ENCODE measurements around the gene SYT2. TPM values are rescaled to one million over a fixed set of nuclear protein-coding genes. Genes with fewer than 3 reads are reported as not detected.
A peak's percentile ranks its signal among the peaks of the same experiment; 100 is the strongest.

Gene SYT2
- total RNA-seq, 6 donors from 2014 or later = 0.14 TPM; not detected in 5

DNA sequence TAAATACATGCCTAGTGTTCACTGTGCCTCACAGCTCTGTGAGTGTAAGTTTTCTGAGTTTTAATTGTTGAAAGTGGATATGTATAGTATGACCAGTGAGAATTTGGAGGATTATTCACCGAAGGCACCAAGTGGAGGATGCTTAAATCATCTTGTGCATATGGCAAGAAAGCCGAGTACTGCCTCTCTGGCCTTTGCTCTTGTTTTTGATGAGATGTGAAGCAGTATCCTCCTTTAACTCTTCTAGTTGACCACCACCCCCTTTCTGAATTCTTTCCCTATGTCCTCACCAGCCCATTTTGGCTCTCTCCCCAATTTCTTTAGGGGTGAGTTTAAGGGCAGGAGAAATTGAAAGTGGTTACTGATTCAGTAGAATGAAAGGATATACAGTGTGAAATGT lies 130.4 kb downstream of the SYT2 start:
- Histone ChIP-seq H3K27ac (peak overlapping the region in 1 of 4 donors; percentile 24), H3K4me1 (peaks cover 17 to 36% (median 28%) of the 10 kb centered on the region in 4 donors)

DNA sequence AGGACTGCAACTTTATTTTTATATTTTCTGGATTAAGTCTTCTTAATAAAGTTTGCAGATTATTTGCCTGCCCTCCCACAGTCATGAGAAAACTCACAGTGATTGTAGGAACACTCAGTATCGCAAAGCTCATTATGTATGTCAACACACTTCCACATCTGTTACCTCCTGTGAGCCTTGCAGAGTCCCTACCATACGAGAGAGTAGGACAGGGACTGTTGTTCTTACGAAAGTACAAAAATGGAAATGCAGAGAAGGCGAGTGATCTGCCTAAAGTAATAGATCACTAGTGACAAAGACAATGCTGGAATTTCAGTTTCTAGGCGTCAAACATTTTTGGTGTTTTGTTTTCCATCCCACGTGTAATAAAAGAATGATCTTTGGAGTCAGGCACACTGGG lies 131.7 kb downstream of the SYT2 start:
- 48 to 69% methylated on average over 6 of the region's 6 CpGs for WGBS, 2 donors
- no peak for ATAC-seq (ENCODE audit: low FRiP score in 2 of 2)
- no peak for DNase-seq
- peaks cover 3 to 40% (median 18%) of the 10 kb centered on the region in 4 donors for H3K36me3 ChIP-seq
- no peak overlapping the region for H3K4me3 ChIP-seq
- no peaks in the 10 kb centered on the region for H3K9me3 ChIP-seq
- peak overlapping the region in 2 of 4 donors; percentile 27 to 42 for H3K27ac ChIP-seq
- H3K27me3 ChIP-seq = no peaks in the 10 kb centered on the region
- peaks cover 17 to 36% (median 28%) of the 10 kb centered on the region in 4 donors for H3K4me1 ChIP-seq
- TF ChIP-seq CTCF (IDR thresholded peaks at IDR 0.05) (no peak), POLR2A (IDR thresholded peaks at IDR 0.05) (no peak), POLR2AphosphoS5 (IDR thresholded peaks at IDR 0.05) (no peak), EP300 (IDR thresholded peaks at IDR 0.05) (no peak)

More for the DNA sequence above, 130.4 kb downstream of the SYT2 start:
- Histone ChIP-seq H3K4me3 (no peak overlapping the region), H3K9me3 (no peaks in the 10 kb centered on the region), H3K36me3 (peaks cover 3 to 44% (median 19%) of the 10 kb centered on the region in 4 donors), H3K27me3 (no peaks in the 10 kb centered on the region)
- 83 to 88% methylated on average over 2 of the region's 2 CpGs for WGBS, 2 donors
- TF ChIP-seq EP300 (IDR thresholded peaks at IDR 0.05) (no peak), CTCF (IDR thresholded peaks at IDR 0.05) (no peak), POLR2A (IDR thresholded peaks at IDR 0.05) (no peak), POLR2AphosphoS5 (IDR thresholded peaks at IDR 0.05) (no peak)
- ATAC-seq (ENCODE audit: low FRiP score in 2 of 2) (peak in 1 of 2 donors; percentile 66), DNase-seq (no peak)

- DNase-seq (no peak), ATAC-seq (ENCODE audit: low FRiP score in 2 of 2) (no peak)
- Histone ChIP-seq H3K4me1 (peaks cover 17 to 36% (median 28%) of the 10 kb centered on the region in 4 donors), H3K27ac (peak overlapping the region in 2 of 4 donors; percentile 27 to 42), H3K27me3 (no peaks in the 10 kb centered on the region), H3K9me3 (no peaks in the 10 kb centered on the region), H3K36me3 (peaks cover 3 to 35% (median 18%) of the 10 kb centered on the region in 4 donors), H3K4me3 (no peak overlapping the region)
- WGBS, 2 donors = 55 to 59% methylated on average over 4 of the region's 4 CpGs
- no peak for TF ChIP-seq POLR2A (IDR thresholded peaks at IDR 0.05)
- no peak for TF ChIP-seq CTCF (IDR thresholded peaks at IDR 0.05)
- TF ChIP-seq EP300 (IDR thresholded peaks at IDR 0.05) = no peak
- TF ChIP-seq POLR2AphosphoS5 (IDR thresholded peaks at IDR 0.05) = no peak
Observed at GRCh38 chr1:202578001-202578504, 132.2 kb downstream of the SYT2 start.

DNA sequence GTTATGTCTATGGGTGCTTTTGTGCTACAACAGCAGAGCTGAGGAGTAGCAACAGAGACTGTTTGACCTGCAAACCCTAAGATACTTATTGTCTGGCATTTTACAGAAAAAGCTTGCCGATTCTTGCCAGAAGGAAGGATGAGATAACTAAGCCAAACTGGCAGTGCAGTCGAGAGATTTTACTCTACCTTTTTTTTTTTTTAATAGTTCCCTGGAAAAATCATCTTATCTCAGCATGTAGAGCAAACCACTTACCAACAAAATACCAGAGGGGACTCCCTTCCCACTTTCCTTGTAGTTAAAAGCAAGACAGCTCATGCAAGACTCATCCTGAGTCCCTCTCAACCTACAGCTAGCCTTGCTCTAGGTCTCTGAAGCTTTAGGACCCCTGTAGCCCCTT lies 132.9 kb downstream of the SYT2 start:
- TF ChIP-seq POLR2AphosphoS5 (IDR thresholded peaks at IDR 0.05) = no peak
- TF ChIP-seq EP300 (IDR thresholded peaks at IDR 0.05) = no peak
- no peak for TF ChIP-seq POLR2A (IDR thresholded peaks at IDR 0.05)
- TF ChIP-seq CTCF (IDR thresholded peaks at IDR 0.05) = no peak
- DNase-seq (no peak), ATAC-seq (ENCODE audit: low FRiP score in 2 of 2) (no peak)
- H3K9me3 ChIP-seq = no peaks in the 10 kb centered on the region
- H3K4me1 ChIP-seq = peaks cover 17 to 36% (median 28%) of the 10 kb centered on the region in 4 donors
- no peaks in the 10 kb centered on the region for H3K27me3 ChIP-seq
- peaks cover 3 to 38% (median 18%) of the 10 kb centered on the region in 4 donors for H3K36me3 ChIP-seq
- H3K4me3 ChIP-seq = no peak overlapping the region
- H3K27ac ChIP-seq = peak overlapping the region in 3 of 4 donors; percentile 5 to 65 (median 27)
- WGBS, 2 donors = 41 to 42% methylated on average over 2 of the region's 2 CpGs

DNA sequence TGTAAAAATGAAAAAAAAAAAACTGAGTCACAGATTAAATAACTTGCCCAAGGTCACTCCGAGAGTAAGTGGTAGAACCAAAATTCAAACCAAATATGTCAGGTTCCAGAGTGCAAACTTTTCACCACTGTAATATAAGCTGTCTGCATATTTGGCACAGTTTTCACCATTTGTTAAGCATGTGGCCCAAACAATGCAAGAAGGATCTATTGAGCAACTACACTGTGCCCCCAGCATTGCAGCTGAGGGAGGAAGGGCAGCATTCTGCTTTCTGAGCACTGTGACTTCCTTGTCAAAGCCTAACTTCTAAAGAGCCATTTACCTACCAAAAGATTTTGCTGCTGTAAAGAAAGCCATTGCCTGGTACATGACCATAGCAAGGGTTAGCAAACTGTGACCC lies 133.4 kb downstream of the SYT2 start:
- peaks cover 17 to 36% (median 28%) of the 10 kb centered on the region in 4 donors for H3K4me1 ChIP-seq
- 36 to 62% methylated on average over 1 of the region's 1 CpG for WGBS, 2 donors
- H3K36me3 ChIP-seq = peaks cover 3 to 38% (median 16%) of the 10 kb centered on the region in 4 donors
- TF ChIP-seq CTCF (IDR thresholded peaks at IDR 0.05) = no peak
- no peak for TF ChIP-seq POLR2AphosphoS5 (IDR thresholded peaks at IDR 0.05)
- no peak for TF ChIP-seq POLR2A (IDR thresholded peaks at IDR 0.05)
- TF ChIP-seq EP300 (IDR thresholded peaks at IDR 0.05) = no peak
- H3K27me3 ChIP-seq = no peaks in the 10 kb centered on the region
- H3K27ac ChIP-seq = peak overlapping the region in 3 of 4 donors; percentile 5 to 42 (median 24)
- H3K4me3 ChIP-seq = no peak overlapping the region
- ATAC-seq (ENCODE audit: low FRiP score in 2 of 2) (peak in 1 of 2 donors; percentile 13), DNase-seq (peak in 1 of 2 donors; percentile 42)
- no peaks in the 10 kb centered on the region for H3K9me3 ChIP-seq
